ENCODE data around the gene CTCFL.
"Not testable (repeated sequence)": the region's sequence is repeated elsewhere in the genome, so short reads cannot be mapped to it uniquely, and the experiment has no call there.

The CTCFL gene

GRCh38 chr20:57535297-57535696, 10.4 kb upstream of the CTCFL start:
- DNase-seq: no peak

- DNase-seq: no peak
Observed at GRCh38 chr20:57532104-57532503, 7.2 kb upstream of the CTCFL start.

DNA sequence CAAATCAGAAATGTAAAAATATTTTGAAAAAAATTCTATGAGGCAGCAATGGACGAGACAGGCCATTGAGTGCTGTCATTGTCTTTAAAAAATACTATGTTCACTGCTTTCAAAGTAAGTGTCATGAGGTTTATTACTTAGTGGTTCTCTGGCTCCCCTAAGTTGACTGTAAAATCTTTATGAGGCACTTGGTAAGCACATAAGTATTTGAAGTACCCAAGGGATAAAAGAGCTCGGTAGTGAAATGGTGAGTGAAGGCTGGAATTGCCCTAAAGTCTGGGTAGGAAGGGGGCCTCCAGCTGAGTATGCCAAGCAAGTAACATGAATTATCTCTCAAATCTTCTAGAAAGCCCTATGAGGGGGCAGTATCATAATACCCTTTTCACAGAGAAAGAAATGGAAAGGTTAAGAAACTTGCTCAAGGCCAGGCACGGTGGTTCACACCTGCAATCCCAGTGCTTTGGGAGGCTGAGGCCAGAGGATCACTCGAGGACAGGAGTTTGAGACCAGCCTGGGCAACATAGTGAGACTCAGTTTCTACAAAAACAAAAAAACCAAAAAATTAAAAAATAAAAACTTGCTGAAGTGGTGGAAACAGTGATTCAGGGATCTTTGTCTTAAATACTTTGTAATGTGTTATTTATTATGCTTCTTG, 5.5 kb upstream of the CTCFL start:
- DNase-seq: no peak

DNA sequence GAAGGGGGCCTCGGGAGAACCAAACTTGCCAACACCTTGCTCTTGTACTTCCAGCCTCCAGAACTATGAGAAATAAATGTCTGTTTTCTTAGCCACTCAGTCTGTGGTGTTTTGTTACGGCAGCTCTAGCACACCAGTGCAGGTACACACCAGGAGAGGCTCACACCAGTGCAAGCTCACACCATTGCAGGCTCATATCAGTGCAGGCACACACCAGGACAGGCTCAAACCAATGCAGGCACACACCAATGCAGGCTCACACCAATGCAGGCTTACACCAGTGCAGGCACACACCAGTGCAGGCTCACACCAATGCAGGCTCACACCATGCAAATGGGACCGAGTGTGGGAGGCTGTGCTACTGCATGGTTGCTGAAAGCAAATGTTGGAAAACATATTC, 4.9 kb upstream of the CTCFL start:
- no peak for DNase-seq

DNA sequence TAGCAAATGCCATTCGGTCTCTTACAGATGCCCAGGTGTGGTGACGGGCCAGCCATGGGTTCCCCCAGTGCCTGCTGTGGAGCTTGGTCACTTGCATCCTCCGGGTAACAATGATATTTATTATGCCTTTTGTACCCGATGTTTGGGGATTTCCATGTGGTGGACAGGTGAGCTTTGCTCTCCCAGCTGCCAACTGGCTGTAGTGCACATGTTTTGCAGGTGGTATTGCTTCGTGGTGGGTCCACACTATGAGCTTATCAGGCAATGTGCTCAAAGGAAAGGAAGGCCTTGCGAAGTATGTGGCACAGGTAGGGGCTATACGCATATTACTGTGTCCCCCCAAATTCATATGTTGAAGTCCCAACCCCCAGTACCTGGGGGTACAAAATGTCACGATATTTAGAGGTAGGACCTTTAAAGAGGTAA, 4.2 kb upstream of the CTCFL start:
- DNase-seq: no peak

DNA sequence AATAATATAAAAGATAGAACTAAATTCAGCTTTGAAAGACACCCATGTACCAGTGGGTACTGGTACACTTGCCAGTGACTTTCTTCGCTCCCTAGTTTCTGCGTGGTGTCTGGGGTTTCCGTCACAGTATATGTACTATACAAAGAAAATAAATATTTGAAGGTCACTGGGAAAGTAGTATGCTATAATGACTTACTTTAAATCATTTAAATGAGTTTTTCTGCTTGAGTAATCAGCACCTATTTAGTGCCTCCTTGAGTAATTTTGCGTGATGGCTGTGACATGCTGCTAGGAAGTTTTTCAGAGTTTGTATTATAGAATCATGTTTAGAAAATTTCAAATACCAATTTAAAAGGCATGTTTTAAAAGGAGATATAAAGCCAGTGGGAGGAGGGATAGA, 3.2 kb upstream of the CTCFL start:
- no peak for DNase-seq

GRCh38 chr20:57527728-57528127, 2.8 kb upstream of the CTCFL start:
- DNase-seq: no peak

- no peak for DNase-seq
Observed at GRCh38 chr20:57526885-57527460, 2.0 kb upstream of the CTCFL start.

DNA sequence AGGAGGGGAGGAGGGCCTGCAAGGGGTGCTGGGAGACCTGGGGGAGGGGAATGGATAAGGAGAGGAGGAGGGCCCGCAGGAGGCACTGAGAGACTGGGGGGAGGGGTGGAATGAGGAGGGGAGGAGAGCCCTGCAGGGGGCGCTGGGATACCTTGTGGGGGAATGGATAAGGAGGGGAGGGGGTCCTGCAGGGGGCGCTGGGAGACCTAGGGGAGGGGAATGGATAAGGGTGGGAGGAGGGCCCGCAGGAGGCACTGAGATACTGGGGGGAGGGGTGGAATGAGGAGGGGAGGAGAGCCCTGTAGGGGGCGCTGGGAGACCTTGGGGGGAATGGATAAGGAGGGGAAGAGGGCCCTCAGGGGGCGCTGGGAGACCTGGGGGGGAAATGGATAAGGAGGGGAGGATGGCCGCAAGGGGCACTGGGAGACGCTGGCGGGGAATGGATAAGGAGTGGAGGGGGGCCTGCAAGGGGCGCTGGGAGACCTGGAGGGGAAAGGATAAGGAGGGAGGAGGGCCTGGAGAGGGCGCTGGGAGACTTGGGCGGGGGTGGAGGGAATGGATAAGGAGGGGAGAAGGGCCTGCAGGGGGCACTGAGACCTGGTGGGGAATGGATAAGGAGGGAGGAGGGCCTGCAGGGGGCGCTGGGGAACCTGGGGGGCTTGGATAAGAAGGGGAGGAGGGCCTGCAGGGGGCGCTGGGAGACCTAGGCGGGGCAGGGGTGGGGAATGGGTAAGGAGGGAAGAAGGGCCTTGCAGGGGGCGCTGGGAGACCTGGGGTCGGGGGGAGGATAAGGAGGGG, 1.3 kb upstream of the CTCFL start:
- DNase-seq: no peak

DNA sequence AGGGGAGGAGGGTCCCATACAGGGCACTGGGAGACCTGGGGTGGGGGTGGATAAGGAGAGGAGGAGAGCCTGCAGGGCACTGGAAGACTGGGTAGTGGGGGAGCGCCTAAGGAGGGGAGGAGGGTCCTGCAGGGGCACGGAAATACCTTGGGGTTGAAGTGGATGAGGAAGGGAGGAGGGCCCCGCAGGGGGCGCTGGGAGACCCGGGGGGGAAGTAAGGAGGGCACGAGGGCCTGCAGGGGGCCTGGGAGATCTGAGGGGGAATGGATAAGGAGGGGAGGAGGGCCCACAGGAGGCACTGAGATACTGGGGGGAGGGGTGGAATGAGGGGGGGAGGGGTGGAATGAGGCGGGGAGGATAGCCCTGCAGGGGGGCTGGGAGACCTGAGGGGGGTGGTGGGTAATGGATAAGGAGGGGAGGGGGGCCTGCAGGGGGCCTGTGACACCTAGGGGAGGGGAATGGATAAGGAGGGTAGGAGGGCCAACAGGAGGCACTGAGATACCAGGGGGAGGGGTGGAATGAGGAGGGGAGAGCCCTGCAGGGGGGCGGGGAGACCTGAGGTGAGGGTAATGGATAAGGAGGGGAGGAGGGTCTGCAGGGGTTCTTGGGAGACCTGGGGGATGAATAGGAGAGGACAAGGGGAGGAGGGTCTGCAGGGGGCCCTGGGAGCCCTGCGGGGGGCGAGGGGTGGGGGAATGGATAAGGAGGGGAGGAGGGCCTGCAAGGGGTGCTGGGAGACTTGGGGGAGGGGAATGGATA, 567 bp upstream of the CTCFL start:
- no peak for DNase-seq

DNA sequence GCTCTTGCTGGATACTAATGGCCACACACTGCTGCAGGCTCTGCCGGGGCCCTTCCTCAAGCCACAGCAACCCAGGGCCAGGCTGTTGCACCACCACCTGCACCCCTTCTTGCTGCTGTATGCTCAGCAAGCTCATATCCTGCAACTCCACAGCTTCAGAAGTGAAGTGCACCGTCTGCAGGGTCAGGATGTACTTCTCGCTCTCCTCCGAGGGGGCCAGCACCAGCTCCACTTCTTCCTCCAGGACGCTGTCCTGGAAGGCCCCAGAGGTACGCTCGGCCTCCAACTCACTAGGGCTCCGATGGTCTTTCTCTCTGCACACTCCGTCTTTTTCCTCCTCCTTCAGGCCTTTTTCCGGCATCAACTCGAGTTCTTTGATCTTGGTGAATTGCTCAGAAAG, 1.2 kb downstream of the CTCFL start:
- no peak for DNase-seq

- no peak for DNase-seq
Observed at GRCh38 chr20:57522380-57523140, 2.4 kb downstream of the CTCFL start.

DNA sequence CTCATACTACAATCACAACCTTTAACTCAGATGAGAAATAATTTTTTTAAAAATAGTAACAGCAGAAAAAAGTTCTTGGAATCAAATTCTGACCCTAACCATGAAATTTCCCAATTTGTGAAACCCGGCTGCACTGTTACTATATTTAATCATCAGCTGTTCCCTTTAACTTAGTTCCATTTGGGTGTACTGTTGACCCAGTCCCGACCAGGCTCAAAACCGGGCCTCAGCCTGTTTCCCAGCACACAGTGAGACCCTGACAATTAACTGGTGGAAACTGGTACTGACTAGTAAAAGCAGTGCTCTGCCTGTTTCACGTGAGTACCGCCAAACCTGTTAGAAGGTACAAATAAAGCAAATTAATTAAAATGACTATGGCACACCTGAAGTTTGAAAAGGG, 7.0 kb downstream of the CTCFL start:
- no peak for DNase-seq

GRCh38 chr20:57514273-57514751, 10.6 kb downstream of the CTCFL start:
- DNase-seq: peak; percentile 65

GRCh38 chr20:57513199-57513598, 11.7 kb downstream of the CTCFL start:
- DNase-seq: peak; percentile 36

DNA sequence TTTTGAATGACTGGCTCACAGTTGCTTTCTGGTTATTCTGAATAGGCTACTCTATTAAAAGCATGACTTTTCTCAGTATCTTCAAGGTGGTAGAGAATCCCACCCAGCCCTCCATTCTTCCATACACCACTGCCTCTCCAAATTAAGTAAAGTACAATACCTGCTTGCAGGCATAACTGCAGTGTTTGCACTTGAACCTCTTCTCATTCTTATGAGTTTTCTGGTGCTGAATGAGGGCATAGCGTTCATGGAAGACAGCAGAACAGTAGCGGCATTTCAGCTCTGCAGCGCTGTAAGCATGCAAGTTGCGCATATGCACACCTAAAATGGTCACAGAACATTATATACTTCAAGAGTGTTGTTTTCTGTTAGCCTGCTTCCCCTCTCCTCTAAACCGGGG, 12.5 kb downstream of the CTCFL start:
- no peak for DNase-seq

GRCh38 chr20:57511709-57512108, 13.2 kb downstream of the CTCFL start:
- not testable (repeated sequence) for DNase-seq

- DNase-seq: peak; percentile 32
Observed at GRCh38 chr20:57509665-57510237, 15.2 kb downstream of the CTCFL start.

GRCh38 chr20:57508831-57509230, 16.1 kb downstream of the CTCFL start:
- no peak for DNase-seq

DNA sequence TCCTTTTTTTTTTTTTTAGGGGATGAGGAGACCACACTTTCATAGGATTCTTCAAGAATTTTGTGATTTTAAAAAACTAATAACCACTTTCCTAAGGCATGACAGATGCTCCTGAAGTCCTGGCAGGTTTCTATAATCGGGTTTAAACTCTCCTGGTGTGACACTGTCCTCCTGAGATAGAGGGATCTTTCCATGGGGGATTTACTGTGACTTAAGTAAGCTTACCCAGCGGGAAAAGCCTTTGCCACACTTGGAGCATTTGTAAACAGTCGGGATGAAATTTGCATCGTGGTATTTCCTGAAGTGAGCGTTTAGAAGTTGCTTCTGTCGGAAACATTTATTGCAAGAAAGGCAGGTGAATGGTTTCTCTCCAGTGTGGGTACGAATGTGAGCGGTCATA, 16.6 kb downstream of the CTCFL start:
- no peak for DNase-seq

GRCh38 chr20:57507477-57507876, 17.5 kb downstream of the CTCFL start:
- no peak for DNase-seq

DNA sequence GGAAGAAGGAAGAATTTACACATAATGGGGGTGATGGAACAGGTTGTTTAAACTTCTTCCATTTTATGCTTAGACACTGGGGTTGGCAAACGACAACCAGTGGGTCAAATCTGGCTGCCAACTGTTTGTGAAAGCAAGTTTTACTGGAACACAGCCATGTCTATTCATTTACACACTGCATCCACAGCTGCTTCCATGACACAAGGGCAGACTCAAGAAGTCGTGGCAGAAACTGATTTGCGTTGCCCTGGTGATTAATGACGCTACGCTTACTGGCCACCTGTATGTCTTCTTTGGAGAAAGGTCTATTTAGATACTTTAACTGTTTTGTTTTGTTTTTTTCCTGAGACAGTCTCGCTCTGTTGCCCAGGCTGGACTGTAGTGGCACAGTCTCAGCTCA, 19.0 kb downstream of the CTCFL start:
- no peak for DNase-seq
